Measurements from ENCODE around the gene GTF2A1L. TPM values are rescaled to one million over a fixed set of nuclear protein-coding genes. Genes with fewer than 3 reads are reported as not detected.

GTF2A1L gene
- total and polyA plus RNA-seq, 10 of the 15 experiments (the other 5 are each of a cell fraction or from before 2014, with no cell fraction given), result not detected

GRCh38 chr2:48589170-48589767 lies 28.4 kb upstream of the GTF2A1L start:
- H3K4me3 ChIP-seq, result no peak overlapping the region
- ATAC-seq (peak; percentile 58), FAIRE-seq (no peak), DNase-seq (ENCODE audit: low read depth, low spot score) (no peak)
- in situ Hi-C loops (cut with MboI), result no loop called here
- SMC1A ChIA-PET (ENCODE audit: uncharacterized antibody, unreplicated experiment), result interaction anchor here (0.7 kb wide), 1 partner anchor 46 kb away, joined by 4 read pairs; no protein-coding TSS in a partner anchor
- 12% methylated on average over 5 of the region's 5 CpGs for WGBS (ENCODE audit: insufficient coverage, insufficient replicate concordance, low lambda C conversion rate, missing lambda C conversion rate)
- no peaks in the 10 kb centered on the region for H3K36me3 ChIP-seq (ENCODE audit: control insufficient read depth in 2 of 2, insufficient read depth in 2 of 2, low read length in 1 of 2)
- POLR2A ChIA-PET, result no interaction called here
- CTCF ChIA-PET, result interaction anchor here (0.9 to 1.7 kb wide), 4 partner anchors 11 to 480 kb away, joined by 3 to 7 read pairs (median 4); no protein-coding TSS in a partner anchor
- H3K9me3 ChIP-seq (replicated peaks; ENCODE audit: control insufficient read depth, insufficient read depth, low read length), result no peaks in the 10 kb centered on the region
- H4K20me1 ChIP-seq (ENCODE audit: control insufficient read depth, insufficient read depth), result no peaks in the 10 kb centered on the region
- no peak overlapping the region for H3K4me2 ChIP-seq (ENCODE audit: control insufficient read depth, insufficient read depth)
- H3K27ac ChIP-seq (ENCODE audit: control insufficient read depth, insufficient read depth), result no peak overlapping the region
- RAD21 ChIA-PET (ENCODE audit: unreplicated experiment), result interaction anchor here (1.1 kb wide), 1 partner anchor 166 kb away, joined by 3 read pairs; no protein-coding TSS in a partner anchor
- no TSS peak for BruUV-seq (replicated peaks)
- intact Hi-C loops (cut with micrococcal nuclease; ENCODE audit: unreplicated experiment), result no loop called here
- no peak overlapping the region for H3K9ac ChIP-seq (ENCODE audit: control insufficient read depth, insufficient read depth, low read length)
- no peaks in the 10 kb centered on the region; a peak in 1 of 4 replicates for H3K27me3 ChIP-seq (replicated peaks in 1 of 2; ENCODE audit: control insufficient read depth in 2 of 2, insufficient read depth in 2 of 2, low read length in 1 of 2)
- TF ChIP-seq RAD21 (IDR thresholded peaks at IDR 0.05; ENCODE audit: insufficient read depth, low read depth, low read length) (peak; percentile 54), CTCF (IDR thresholded peaks at IDR 0.05 in 2 of 3, conservative IDR thresholded peaks at IDR 0.05 in 1 of 3; ENCODE audit: control insufficient read depth in 2 of 3, extremely low read depth in 1 of 3, insufficient read depth in 1 of 3, low read depth in 3 of 3, low read length in 3 of 3) (peak; percentile 42 to 55 (median 54); a peak in 5 of 6 replicates), TCF7 (IDR thresholded peaks at IDR 0.05; ENCODE audit: borderline replicate concordance) (no peak), SMC3 (IDR thresholded peaks at IDR 0.05; ENCODE audit: borderline replicate concordance, low read length) (peak; percentile 37; the same call in 1 of the 2 replicates), NRF1 (conservative IDR thresholded peaks at IDR 0.05; ENCODE audit: low read depth, low read length) (no peak), ZBTB40 (IDR thresholded peaks at IDR 0.05; ENCODE audit: borderline replicate concordance) (no peak)
- H3K4me1 ChIP-seq (ENCODE audit: control insufficient read depth, insufficient read depth, low read length), result no peaks in the 10 kb centered on the region
- H3K79me2 ChIP-seq (ENCODE audit: control insufficient read depth, insufficient read depth, low read length), result no peaks in the 10 kb centered on the region
- H2AFZ ChIP-seq (ENCODE audit: control insufficient read depth, low read depth, low read length), result no peak overlapping the region
